ENCODE measurements around the gene SEPTIN7. TPM values are rescaled to one million over a fixed set of nuclear protein-coding genes. Genes with fewer than 3 reads are reported as not detected.

Gene SEPTIN7
- total and polyA plus RNA-seq, 2 experiments from 2014 or later: 368 to 521 TPM

DNA sequence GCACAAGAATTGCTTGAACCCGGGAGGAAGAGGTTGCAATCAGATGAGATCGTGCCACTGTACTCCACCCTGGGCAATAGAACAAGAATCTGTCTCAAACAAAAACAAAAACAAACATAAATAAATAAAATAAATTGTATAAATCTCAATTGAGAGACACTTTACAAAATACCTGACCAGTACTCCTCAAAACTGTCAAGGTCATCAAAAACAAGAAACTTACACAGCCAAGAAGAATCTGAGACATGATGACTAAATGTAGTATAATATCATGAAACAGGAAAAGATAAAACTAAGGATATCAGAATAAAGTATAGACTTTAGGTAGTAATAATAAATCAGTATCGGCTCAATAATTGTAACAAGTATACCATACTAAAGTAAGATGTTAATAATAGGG lies 26.9 kb upstream of the SEPTIN7 start:
- no peaks in the 10 kb centered on the region for H3K4me1 ChIP-seq (ENCODE audit: insufficient read depth)
- DNase-seq: no peak
- H3K79me2 ChIP-seq (ENCODE audit: insufficient read depth): no peaks in the 10 kb centered on the region
- no peaks in the 10 kb centered on the region for H3K9me2 ChIP-seq (ENCODE audit: insufficient read depth)
- H4K20me1 ChIP-seq (ENCODE audit: insufficient read depth): no peaks in the 10 kb centered on the region
- no peak overlapping the region for H3K4me3 ChIP-seq
- H3K9me3 ChIP-seq (ENCODE audit: low read depth): no peaks in the 10 kb centered on the region
- H3K4me2 ChIP-seq (ENCODE audit: unreplicated experiment): no peak overlapping the region
- no peaks in the 10 kb centered on the region for H3F3A ChIP-seq (ENCODE audit: insufficient read depth)
- H3K9ac ChIP-seq: no peak overlapping the region
- H3K36me3 ChIP-seq (ENCODE audit: low read depth): no peaks in the 10 kb centered on the region
- no peaks in the 10 kb centered on the region for H3K27me3 ChIP-seq (replicated peaks; ENCODE audit: insufficient read depth)
- WGBS, 2 experiments (ENCODE audit: low coverage in 1 of 2, low lambda C conversion rate in 2 of 2, missing lambda C conversion rate in 2 of 2): 76 to 78% methylated on average over 3 of the region's 3 CpGs
- no peak overlapping the region for H3K27ac ChIP-seq
- H2AFZ ChIP-seq: no peak overlapping the region
- in situ Hi-C loops (cut with MboI): no loop called here
- TF ChIP-seq EZH2 (IDR thresholded peaks at IDR 0.05; ENCODE audit: insufficient read depth, poor library complexity, severe bottlenecking) (no peak), EZH2phosphoT487 (IDR thresholded peaks at IDR 0.05; ENCODE audit: insufficient read depth, low read depth) (no peak)

DNA sequence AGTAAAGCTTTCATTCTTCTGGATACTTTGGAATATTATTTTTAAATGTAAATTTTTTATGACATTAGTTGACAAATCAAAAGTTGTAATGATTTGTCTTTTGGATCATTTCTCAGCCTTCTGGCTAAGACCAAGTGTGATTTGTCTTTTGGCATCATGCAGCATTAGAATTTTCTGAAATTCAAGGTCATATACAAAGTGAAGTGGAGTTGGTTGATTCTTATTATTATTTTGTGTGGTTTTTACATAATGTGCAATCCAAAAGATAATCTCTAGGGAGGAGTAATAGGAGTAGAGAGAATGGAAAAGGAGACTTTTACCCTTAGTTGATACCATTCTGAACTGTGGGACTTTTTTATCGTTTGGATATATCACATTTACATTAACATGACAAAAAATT lies 24.2 kb upstream of the SEPTIN7 start:
- in situ Hi-C loops (cut with MboI): no loop called here
- Histone ChIP-seq H3K27ac (no peak overlapping the region), H3K9me2 (ENCODE audit: insufficient read depth) (no peaks in the 10 kb centered on the region), H3K9me3 (ENCODE audit: low read depth) (no peaks in the 10 kb centered on the region), H3K9ac (no peak overlapping the region), H3F3A (ENCODE audit: insufficient read depth) (peaks cover 4% of the 10 kb centered on the region; the same call in 1 of the 2 replicates), H2AFZ (no peak overlapping the region), H3K79me2 (ENCODE audit: insufficient read depth) (no peaks in the 10 kb centered on the region), H3K4me3 (no peak overlapping the region), H3K36me3 (ENCODE audit: low read depth) (no peaks in the 10 kb centered on the region), H3K27me3 (replicated peaks; ENCODE audit: insufficient read depth) (no peaks in the 10 kb centered on the region), H4K20me1 (ENCODE audit: insufficient read depth) (no peaks in the 10 kb centered on the region), H3K4me1 (ENCODE audit: insufficient read depth) (no peaks in the 10 kb centered on the region), H3K4me2 (ENCODE audit: unreplicated experiment) (no peak overlapping the region)
- no peak for DNase-seq
- TF ChIP-seq EZH2 (IDR thresholded peaks at IDR 0.05; ENCODE audit: insufficient read depth, poor library complexity, severe bottlenecking) (no peak), EZH2phosphoT487 (IDR thresholded peaks at IDR 0.05; ENCODE audit: insufficient read depth, low read depth) (no peak)
- 80 to 92% methylated on average over 1 of the region's 1 CpG for WGBS, 2 experiments (ENCODE audit: low coverage in 1 of 2, low lambda C conversion rate in 2 of 2, missing lambda C conversion rate in 2 of 2)

DNA sequence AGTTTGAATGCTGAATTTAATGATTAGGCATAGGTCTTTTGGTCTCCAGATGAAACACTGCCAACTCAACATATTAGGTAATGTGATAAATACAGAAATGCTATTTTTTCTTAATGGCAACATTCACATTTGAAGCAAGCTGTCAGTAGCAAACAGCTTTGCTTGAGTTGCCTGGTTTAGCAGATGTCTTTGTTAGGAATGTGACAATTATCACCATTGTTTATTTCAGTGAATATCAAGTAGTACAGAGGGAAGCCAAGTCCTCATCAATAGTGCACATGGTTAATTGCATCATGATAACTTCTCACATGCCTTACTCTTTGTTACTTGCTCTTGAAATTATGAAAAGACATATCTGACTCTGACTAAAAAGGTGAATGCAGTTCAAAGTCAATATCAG lies 23.7 kb upstream of the SEPTIN7 start:
- Histone ChIP-seq H3K36me3 (ENCODE audit: low read depth) (no peaks in the 10 kb centered on the region), H2AFZ (no peak overlapping the region), H3K9ac (no peak overlapping the region), H3K4me2 (ENCODE audit: unreplicated experiment) (no peak overlapping the region), H3K9me3 (ENCODE audit: low read depth) (no peaks in the 10 kb centered on the region), H4K20me1 (ENCODE audit: insufficient read depth) (no peaks in the 10 kb centered on the region), H3K4me3 (no peak overlapping the region), H3F3A (ENCODE audit: insufficient read depth) (peaks cover 4% of the 10 kb centered on the region; the same call in 1 of the 2 replicates), H3K27me3 (replicated peaks; ENCODE audit: insufficient read depth) (no peaks in the 10 kb centered on the region), H3K9me2 (ENCODE audit: insufficient read depth) (no peaks in the 10 kb centered on the region), H3K27ac (no peak overlapping the region), H3K79me2 (ENCODE audit: insufficient read depth) (no peaks in the 10 kb centered on the region), H3K4me1 (ENCODE audit: insufficient read depth) (no peaks in the 10 kb centered on the region)
- TF ChIP-seq EZH2 (IDR thresholded peaks at IDR 0.05; ENCODE audit: insufficient read depth, poor library complexity, severe bottlenecking) (no peak), EZH2phosphoT487 (IDR thresholded peaks at IDR 0.05; ENCODE audit: insufficient read depth, low read depth) (no peak)
- DNase-seq: no peak
- in situ Hi-C loops (cut with MboI): no loop called here

DNA sequence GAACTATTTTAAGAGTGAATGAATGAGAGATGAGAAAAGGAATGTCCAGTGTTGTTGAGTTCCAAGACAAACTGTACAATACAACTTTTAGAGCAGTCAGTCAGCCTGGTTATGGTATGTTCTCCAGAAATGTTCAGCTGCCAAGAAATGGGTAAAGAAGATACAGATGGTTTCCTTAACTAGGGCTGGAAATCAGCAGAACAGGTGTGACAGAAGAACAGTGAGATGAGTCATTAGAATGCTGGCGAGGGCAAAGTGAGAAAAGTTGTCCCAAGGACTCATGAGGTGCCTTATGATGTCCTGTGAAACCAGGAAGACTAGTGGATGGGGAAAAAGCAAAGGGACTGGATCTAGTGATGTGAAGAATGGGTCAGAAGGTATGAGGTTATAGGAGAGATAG lies 20.8 kb upstream of the SEPTIN7 start:
- Histone ChIP-seq H4K20me1 (ENCODE audit: insufficient read depth) (no peaks in the 10 kb centered on the region), H3K9me3 (ENCODE audit: low read depth) (no peaks in the 10 kb centered on the region), H3K9ac (no peak overlapping the region), H3K9me2 (ENCODE audit: insufficient read depth) (no peaks in the 10 kb centered on the region), H3K27me3 (replicated peaks; ENCODE audit: insufficient read depth) (no peaks in the 10 kb centered on the region), H2AFZ (no peak overlapping the region), H3K79me2 (ENCODE audit: insufficient read depth) (no peaks in the 10 kb centered on the region), H3K4me3 (no peak overlapping the region), H3K4me2 (ENCODE audit: unreplicated experiment) (no peak overlapping the region), H3K27ac (no peak overlapping the region), H3F3A (ENCODE audit: insufficient read depth) (peaks cover 4% of the 10 kb centered on the region; the same call in 1 of the 2 replicates), H3K36me3 (ENCODE audit: low read depth) (no peaks in the 10 kb centered on the region), H3K4me1 (ENCODE audit: insufficient read depth) (no peaks in the 10 kb centered on the region)
- 42 to 52% methylated on average over 1 of the region's 1 CpG for WGBS, 2 experiments (ENCODE audit: low coverage in 1 of 2, low lambda C conversion rate in 2 of 2, missing lambda C conversion rate in 2 of 2)
- no peak for DNase-seq
- TF ChIP-seq EZH2phosphoT487 (IDR thresholded peaks at IDR 0.05; ENCODE audit: insufficient read depth, low read depth): no peak
- no peak for TF ChIP-seq EZH2 (IDR thresholded peaks at IDR 0.05; ENCODE audit: insufficient read depth, poor library complexity, severe bottlenecking)
- in situ Hi-C loops (cut with MboI): no loop called here

DNA sequence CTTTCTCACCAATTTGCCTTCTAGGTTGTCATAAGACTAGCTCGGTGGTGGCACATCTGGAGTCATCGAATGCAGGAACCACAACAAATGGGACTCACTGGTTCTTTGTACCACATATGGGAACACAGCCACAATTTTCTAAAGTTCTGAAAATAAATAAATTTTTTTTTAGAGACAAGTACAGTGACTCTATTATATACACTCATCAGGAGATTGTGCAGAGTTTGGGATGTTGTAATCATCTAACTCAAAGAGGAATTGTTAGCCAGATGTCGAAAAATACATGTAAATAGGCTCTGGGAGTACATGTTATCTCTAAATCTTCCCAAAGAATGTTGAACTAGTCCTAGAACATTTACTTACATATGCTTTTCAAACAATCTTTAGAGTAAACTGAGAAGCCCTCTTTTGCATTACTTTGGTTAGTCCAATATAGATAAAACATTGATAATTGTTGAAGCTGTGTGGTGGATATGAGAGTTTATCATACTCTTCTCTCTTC lies 19.6 kb upstream of the SEPTIN7 start:
- Histone ChIP-seq H3K36me3 (ENCODE audit: low read depth) (no peaks in the 10 kb centered on the region), H3K79me2 (ENCODE audit: insufficient read depth) (no peaks in the 10 kb centered on the region), H2AFZ (no peak overlapping the region), H3K9me2 (ENCODE audit: insufficient read depth) (no peaks in the 10 kb centered on the region), H3K4me2 (ENCODE audit: unreplicated experiment) (no peak overlapping the region), H3K9ac (no peak overlapping the region), H4K20me1 (ENCODE audit: insufficient read depth) (no peaks in the 10 kb centered on the region), H3K27ac (no peak overlapping the region), H3K4me3 (no peak overlapping the region), H3K4me1 (ENCODE audit: insufficient read depth) (no peaks in the 10 kb centered on the region), H3F3A (ENCODE audit: insufficient read depth) (peaks cover 4% of the 10 kb centered on the region; the same call in 1 of the 2 replicates), H3K9me3 (ENCODE audit: low read depth) (no peaks in the 10 kb centered on the region), H3K27me3 (replicated peaks; ENCODE audit: insufficient read depth) (no peaks in the 10 kb centered on the region)
- 49% methylated on average over 3 of the region's 3 CpGs for WGBS, 2 experiments (ENCODE audit: low coverage in 1 of 2, low lambda C conversion rate in 2 of 2, missing lambda C conversion rate in 2 of 2)
- in situ Hi-C loops (cut with MboI): no loop called here
- DNase-seq: peak; percentile 31
- no peak for TF ChIP-seq EZH2phosphoT487 (IDR thresholded peaks at IDR 0.05; ENCODE audit: insufficient read depth, low read depth)
- no peak for TF ChIP-seq EZH2 (IDR thresholded peaks at IDR 0.05; ENCODE audit: insufficient read depth, poor library complexity, severe bottlenecking)

Data from GM23248 (cell line).